A673 (cell line): ENCODE data around the gene CMTM8.

Experiments used
- CTCF ChIP-seq: fragments of 300-800, 200-600 bp; sonication (generic); conservative IDR thresholded peaks from 2 replicates; pipeline ENCODE4 v1.5.1; 2017; ENCODE audit warnings: low read depth, mild to moderate bottlenecking, antibody characterized with exemption, low read length, moderate library complexity, mixed read lengths
- EZH2 ChIP-seq: fragments of 200-600 bp; sonication (generic); IDR thresholded peaks from 2 replicates; pipeline ENCODE4 v1.6.1; 2017; ENCODE audit warnings: borderline replicate concordance, low read depth, mild to moderate bottlenecking, mixed read lengths, antibody characterized with exemption, low read length; ENCODE audit not compliant: poor library complexity, severe bottlenecking

- TF ChIP-seq CTCF (no peak), EZH2 (no peak)
These were observed 181.3 kb downstream of the CMTM8 start for GRCh38 chr3:32419742-32420125.
